C4-2B (cell line): ENCODE results near the gene IGSF11.

ENCODE experiments used
- H3K27ac ChIP-seq: fragments of 450-650 bp; 2 replicates; pipeline ENCODE4 v1.5.1; 2017
- ZFX ChIP-seq: fragments of 450-650 bp; IDR thresholded peaks from 2 replicates; pipeline ENCODE4 v1.6.1; 2017
- TF ChIP-seq, protein P1 (sequence below): fragments of 450-650 bp; conservative IDR thresholded peaks from 2 replicates; pipeline ENCODE4 v1.5.1; 2017; ENCODE audit warnings: mild to moderate bottlenecking

The IGSF11 gene

DNA sequence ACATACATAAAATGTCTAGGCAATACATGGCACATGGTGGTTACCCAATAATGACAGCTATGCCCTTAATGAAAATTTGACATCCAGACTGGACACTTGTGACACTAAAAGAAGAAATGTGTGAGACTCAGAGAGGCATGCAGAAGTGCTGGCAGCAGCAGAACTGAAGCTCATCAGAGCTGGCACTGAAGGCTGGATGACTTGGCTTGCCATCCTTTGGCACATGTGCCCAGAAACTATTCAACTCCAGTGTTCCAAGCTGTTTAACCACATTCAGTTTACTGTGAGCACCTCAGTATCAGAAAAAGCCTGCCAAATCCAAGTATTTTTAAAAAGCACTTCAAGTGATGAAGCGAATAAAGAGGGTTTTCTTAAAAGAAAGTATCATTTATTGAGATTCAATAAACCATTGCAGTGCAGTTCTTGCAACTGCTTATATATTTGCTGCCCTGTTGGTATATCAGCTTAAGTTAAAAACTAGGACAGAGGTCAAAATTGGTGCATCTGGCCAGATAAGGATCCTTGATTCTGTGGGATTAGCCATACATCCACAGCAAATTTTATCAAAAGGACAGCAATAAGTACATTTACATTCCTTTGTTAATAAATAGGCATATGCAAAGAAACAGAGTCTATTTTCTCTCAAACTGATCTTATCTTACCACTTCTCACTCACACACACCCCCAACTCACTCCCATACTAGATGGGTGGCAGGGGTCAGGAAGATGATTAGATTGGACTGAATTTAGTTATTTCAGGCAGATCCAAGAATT lies 15.8 kb downstream of the IGSF11 start:
- no peak overlapping the region for H3K27ac ChIP-seq
- TF ChIP-seq, protein P1, sequence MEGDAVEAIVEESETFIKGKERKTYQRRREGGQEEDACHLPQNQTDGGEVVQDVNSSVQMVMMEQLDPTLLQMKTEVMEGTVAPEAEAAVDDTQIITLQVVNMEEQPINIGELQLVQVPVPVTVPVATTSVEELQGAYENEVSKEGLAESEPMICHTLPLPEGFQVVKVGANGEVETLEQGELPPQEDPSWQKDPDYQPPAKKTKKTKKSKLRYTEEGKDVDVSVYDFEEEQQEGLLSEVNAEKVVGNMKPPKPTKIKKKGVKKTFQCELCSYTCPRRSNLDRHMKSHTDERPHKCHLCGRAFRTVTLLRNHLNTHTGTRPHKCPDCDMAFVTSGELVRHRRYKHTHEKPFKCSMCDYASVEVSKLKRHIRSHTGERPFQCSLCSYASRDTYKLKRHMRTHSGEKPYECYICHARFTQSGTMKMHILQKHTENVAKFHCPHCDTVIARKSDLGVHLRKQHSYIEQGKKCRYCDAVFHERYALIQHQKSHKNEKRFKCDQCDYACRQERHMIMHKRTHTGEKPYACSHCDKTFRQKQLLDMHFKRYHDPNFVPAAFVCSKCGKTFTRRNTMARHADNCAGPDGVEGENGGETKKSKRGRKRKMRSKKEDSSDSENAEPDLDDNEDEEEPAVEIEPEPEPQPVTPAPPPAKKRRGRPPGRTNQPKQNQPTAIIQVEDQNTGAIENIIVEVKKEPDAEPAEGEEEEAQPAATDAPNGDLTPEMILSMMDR: no peak
- no peak for TF ChIP-seq ZFX

DNA sequence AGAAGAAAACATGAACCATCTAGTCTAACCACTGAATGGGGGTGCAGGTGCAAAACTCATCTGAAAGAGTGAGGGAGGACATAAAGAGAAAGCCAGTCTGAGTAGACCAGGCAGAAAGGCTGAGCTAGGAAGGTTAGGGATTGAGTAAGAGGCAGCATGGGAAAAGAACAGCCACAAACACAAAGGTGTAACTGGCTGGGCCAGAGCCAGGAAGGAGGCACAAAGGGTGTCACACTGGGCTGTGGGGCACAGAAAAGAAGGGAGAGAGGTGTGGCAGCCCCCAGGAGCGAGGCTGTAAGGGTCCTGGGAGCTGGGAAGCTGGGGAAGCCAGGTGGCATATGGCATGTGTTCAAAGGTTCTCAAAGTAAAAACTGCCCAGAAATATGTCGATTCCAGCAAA lies 18.7 kb downstream of the IGSF11 start:
- no peak overlapping the region for H3K27ac ChIP-seq
- TF ChIP-seq, protein P1: no peak
- no peak for TF ChIP-seq ZFX

DNA sequence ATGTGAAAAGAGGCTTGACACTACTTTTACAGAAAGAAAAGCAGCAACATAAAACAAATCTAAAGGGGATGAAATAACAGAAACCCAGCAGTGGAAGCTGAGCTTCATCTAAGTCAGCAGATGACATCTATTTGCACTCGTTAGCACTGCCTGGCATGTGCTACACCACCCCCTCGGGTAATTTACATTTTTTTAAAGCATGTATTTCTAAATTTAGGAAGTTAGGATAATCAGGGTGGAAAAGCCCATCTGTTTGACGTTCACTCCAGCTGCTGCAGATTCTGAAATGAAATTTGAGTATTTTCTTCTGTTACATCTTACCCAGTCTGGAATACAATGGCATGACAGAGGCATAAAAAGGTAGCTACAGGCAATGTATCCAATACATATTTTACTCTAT lies 20.7 kb downstream of the IGSF11 start:
- TF ChIP-seq ZFX: no peak
- TF ChIP-seq, protein P1: no peak
- H3K27ac ChIP-seq: no peak overlapping the region

DNA sequence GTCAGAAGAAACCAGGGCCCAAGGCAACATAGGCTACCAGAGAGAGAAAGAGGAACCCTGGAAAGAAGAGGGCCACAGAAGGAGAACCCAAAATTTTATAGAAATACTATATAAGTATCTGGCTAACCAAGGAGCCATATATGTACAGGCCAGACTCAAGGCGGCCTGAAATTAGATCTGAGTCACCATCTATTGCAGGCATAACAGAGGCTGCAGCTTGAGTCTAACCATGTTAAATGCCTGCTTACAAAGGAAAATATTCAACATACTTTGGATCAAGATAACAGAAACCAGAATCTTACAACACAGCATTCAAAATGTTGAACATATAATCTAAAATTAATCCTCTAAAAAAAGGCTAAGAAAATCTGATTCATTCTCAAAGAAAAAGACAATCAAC lies 23.1 kb downstream of the IGSF11 start:
- H3K27ac ChIP-seq: no peak overlapping the region
- no peak for TF ChIP-seq ZFX
- TF ChIP-seq, protein P1: no peak

DNA sequence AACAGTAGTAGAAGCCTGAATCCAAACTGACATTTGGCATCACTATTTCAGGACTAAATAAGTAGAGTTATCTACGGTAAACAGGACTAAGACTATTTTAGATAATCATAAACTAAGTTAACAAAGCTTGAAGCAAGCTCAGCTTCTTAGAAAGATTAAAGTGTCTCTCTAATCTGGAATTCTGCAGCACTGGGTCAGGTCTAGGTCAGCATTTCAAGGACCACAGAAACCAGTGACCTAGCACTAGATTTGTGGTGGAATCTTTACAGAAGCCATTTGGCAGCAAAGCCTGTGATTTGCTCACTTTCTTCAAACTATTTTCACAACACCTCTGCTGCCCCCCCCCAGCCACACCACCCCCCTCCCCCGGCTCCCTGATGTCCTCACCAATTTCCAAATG lies 37.5 kb downstream of the IGSF11 start:
- H3K27ac ChIP-seq: no peak overlapping the region
- TF ChIP-seq, protein P1: no peak
- no peak for TF ChIP-seq ZFX

DNA sequence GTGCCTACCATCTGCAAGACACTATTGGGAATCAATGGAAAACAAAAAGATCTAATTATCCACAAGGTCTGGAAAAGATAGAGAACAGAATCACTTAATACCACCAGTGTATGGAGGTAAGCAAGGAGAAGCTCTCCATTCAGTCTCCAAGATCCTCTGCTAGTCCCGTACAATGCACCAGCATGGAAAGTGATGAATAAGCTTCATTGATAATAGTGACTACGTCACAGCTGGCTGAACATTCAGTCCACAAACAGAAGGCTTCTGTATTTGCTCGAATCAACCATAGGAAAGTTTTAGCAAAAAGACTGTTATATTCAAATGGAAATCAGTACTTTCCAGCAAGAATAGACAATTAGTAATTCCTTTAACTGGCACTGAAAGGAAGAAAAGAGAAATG lies 42.9 kb downstream of the IGSF11 start:
- no peak for TF ChIP-seq ZFX
- TF ChIP-seq, protein P1: no peak
- H3K27ac ChIP-seq: no peak overlapping the region

DNA sequence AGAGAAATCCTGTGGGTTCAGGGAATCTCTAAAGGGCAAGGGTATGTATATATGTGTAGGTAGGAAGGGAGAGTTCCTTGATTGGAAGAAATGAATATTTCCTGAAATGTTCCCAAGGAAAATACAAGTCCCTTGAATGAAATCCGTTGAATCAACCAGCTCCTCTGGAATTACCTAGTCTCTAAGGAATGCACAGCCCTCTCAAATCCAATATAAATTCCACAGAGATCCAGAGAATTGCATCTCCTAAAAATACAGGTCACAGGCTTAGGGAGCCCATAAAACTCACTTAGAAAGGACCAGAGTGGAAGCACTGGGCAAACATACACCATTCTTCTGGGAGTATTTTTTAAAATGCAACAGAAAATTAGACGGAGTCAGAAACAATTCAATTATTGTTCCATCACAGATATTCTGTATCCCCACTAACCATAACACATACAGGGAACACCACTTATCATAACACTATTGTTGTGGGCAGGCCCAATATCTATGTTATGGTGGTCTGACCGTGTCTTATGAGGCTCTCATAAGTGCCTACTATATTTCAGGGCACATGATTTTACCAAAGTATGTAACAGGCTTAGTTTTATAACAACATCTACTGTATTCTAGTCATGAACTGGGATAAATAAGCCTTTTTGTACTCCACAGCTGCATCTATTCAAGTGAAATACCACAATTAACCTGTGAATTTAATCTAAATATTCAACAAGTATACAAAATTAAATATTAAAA lies 43.7 kb downstream of the IGSF11 start:
- TF ChIP-seq, protein P1: no peak
- TF ChIP-seq ZFX: no peak
- H3K27ac ChIP-seq: no peak overlapping the region
